Endothelial cell of umbilical vein (primary cell): ENCODE results near the gene SLC25A22. TPM values are rescaled to one million over a fixed set of nuclear protein-coding genes. Genes with fewer than 3 reads are reported as not detected.
A peak's percentile ranks its signal among the peaks of the same experiment; 100 is the strongest.

ENCODE experiments used
- BruUV-seq: library from RNA; stranded (reverse); fragments of 400-500 nt; replicated peaks from 2 replicates; lab custom pipeline; 2021; lab: Mats Ljungman, UMichigan
- CTCF ChIA-PET: fragments of 300-600, 350-600 bp; sonication (Branson Sonifier 250); formaldehyde crosslinking; loops from one replicate; lab custom pipeline; 2021; ENCODE audit warnings: antibody characterized with exemption, inconsistent platforms; lab: Charles Lee
- POLR2A ChIA-PET: fragments of 300-600, 350-600 bp; sonication (Branson Sonifier 250); formaldehyde crosslinking; loops from one replicate; lab custom pipeline; 2021; ENCODE audit warnings: antibody characterized with exemption, inconsistent platforms; lab: Charles Lee
- DNase-seq: peaks from one replicate; pipeline ENCODE4 v3.0.0-alpha.2; 2011; ENCODE audit warnings: low read depth, low spot score
- FAIRE-seq: peaks from 2 replicates; lab custom pipeline; 2011; peaks lifted over from hg19 to GRCh38; lab: Jason Lieb, UNC
- H2AFZ ChIP-seq: 2 replicates; pipeline ENCODE4 v1.6.0; 2012; ENCODE audit warnings: low read depth, low read length, control low read depth, inconsistent platforms
- H3K27ac ChIP-seq: 2 replicates; pipeline ENCODE4 v1.5.1; 2011; ENCODE audit warnings: low read depth, mild to moderate bottlenecking, control low read depth, low read length, moderate library complexity; ENCODE audit not compliant: insufficient read depth
- H3K27me3 ChIP-seq, 2 experiments: 2 replicates each; pipeline versions ENCODE4 v1.6.0 to v1.6.1; 2011; ENCODE audit warnings: low read length in 2 of 2, mixed read lengths in 1 of 2; ENCODE audit not compliant: control insufficient read depth in 2 of 2, insufficient read depth in 2 of 2
- H3K36me3 ChIP-seq, 2 experiments: 2 replicates in 1 of 2; 3 replicates in 1 of 2; pipeline ENCODE4 v1.5.1; 2011; ENCODE audit warnings: low read length in 2 of 2, mild to moderate bottlenecking in 1 of 2, moderate library complexity in 1 of 2; ENCODE audit not compliant: control insufficient read depth in 2 of 2, insufficient read depth in 2 of 2; ENCODE audit errors: extremely low read depth in 1 of 2
- H3K4me1 ChIP-seq: 3 replicates; pipeline ENCODE4 v1.5.1; 2011; ENCODE audit warnings: mild to moderate bottlenecking, low read length; ENCODE audit not compliant: control insufficient read depth, insufficient read depth; ENCODE audit errors: extremely low read depth
- H3K4me2 ChIP-seq: 2 replicates; pipeline ENCODE4 v1.6.1; 2011; ENCODE audit warnings: low read length, control low read depth, mixed read lengths; ENCODE audit not compliant: insufficient read depth
- H3K4me3 ChIP-seq, 3 experiments: fragments of 200-600 bp in 1 of 3; sonication (generic), shearing (Covaris generic) in 1 of 3; replicated peaks in 1 of 3; 2 replicates each; pipeline ENCODE4 v1.5.1; 2011 to 2016; ENCODE audit warnings: control low read depth in 3 of 3, low read length in 3 of 3, mild to moderate bottlenecking in 2 of 3, inconsistent platforms in 1 of 3, low read depth in 1 of 3, moderate library complexity in 1 of 3; ENCODE audit not compliant: insufficient read depth in 1 of 3
- H3K79me2 ChIP-seq: 2 replicates; pipeline ENCODE4 v1.6.0; 2012; ENCODE audit warnings: low read length, inconsistent platforms; ENCODE audit not compliant: control insufficient read depth, insufficient read depth
- H3K9ac ChIP-seq: replicated peaks from 2 replicates; pipeline ENCODE3; 2011; ENCODE audit warnings: low read length, control low read depth; ENCODE audit not compliant: insufficient read depth; ENCODE audit errors: extremely low read depth
- H3K9me1 ChIP-seq: replicated peaks from 3 replicates; pipeline ENCODE4 v1.6.0; 2011; ENCODE audit warnings: mild to moderate bottlenecking, low read length; ENCODE audit not compliant: control insufficient read depth, insufficient read depth; ENCODE audit errors: extremely low read depth
- H3K9me3 ChIP-seq: replicated peaks from 2 replicates; pipeline ENCODE4 v1.5.1; 2012; ENCODE audit warnings: low read length, inconsistent platforms; ENCODE audit not compliant: control insufficient read depth, insufficient read depth
- H4K20me1 ChIP-seq: replicated peaks from 2 replicates; pipeline ENCODE3; 2011; ENCODE audit warnings: mild to moderate bottlenecking, low read length; ENCODE audit not compliant: control insufficient read depth, insufficient read depth; ENCODE audit errors: extremely low read depth
- CTCF ChIP-seq, 2 donors: IDR thresholded peaks; 1 replicate in 1 of 2; 2 replicates in 1 of 2; pipeline ENCODE4 v1.5.1; 2011; ENCODE audit warnings: low read length in 2 of 2, mild to moderate bottlenecking in 2 of 2, moderate library complexity in 2 of 2, control low read depth in 1 of 2, inconsistent platforms in 1 of 2, low read depth in 1 of 2; ENCODE audit not compliant: insufficient read depth in 1 of 2; ENCODE audit errors: extremely low read depth in 1 of 2
- EZH2 ChIP-seq: IDR thresholded peaks from 2 replicates; pipeline ENCODE4 v1.6.1; 2012; ENCODE audit warnings: borderline replicate concordance, low read depth, mild to moderate bottlenecking, moderate library complexity, low read length, inconsistent platforms; ENCODE audit not compliant: severe bottlenecking
- FOS ChIP-seq: IDR thresholded peaks from 2 replicates; pipeline ENCODE4 v1.6.1; 2011; ENCODE audit warnings: mild to moderate bottlenecking, low read length, moderate library complexity, borderline replicate concordance; ENCODE audit not compliant: insufficient read depth
- GATA2 ChIP-seq: IDR thresholded peaks from 2 replicates; pipeline ENCODE4 v1.7.0; 2011; ENCODE audit warnings: low read depth, mild to moderate bottlenecking, moderate library complexity, mixed read lengths, low read length; ENCODE audit not compliant: insufficient read length, insufficient read depth
- JUN ChIP-seq: IDR thresholded peaks from 2 replicates; pipeline ENCODE4 v1.6.1; 2011; ENCODE audit warnings: borderline replicate concordance, low read depth; ENCODE audit not compliant: insufficient read length, insufficient read depth
- MAX ChIP-seq: IDR thresholded peaks from 2 replicates; pipeline ENCODE4 v1.6.1; 2011; ENCODE audit not compliant: insufficient read depth, insufficient read length
- MYC ChIP-seq: IDR thresholded peaks from one replicate; pipeline ENCODE4 v1.6.1; 2011; ENCODE audit warnings: mild to moderate bottlenecking, low read depth, low read length
- POLR2A ChIP-seq: IDR thresholded peaks from 2 replicates; pipeline ENCODE4 v1.6.1; 2012; ENCODE audit warnings: low read depth, mild to moderate bottlenecking, control low read depth, low read length
- POLR2AphosphoS5 ChIP-seq: IDR thresholded peaks from 2 replicates; pipeline ENCODE4 v1.6.1; 2012; ENCODE audit warnings: low read depth, mild to moderate bottlenecking, control low read depth, low read length, moderate library complexity; ENCODE audit not compliant: insufficient read depth
- dilution Hi-C: fragments of 300-500 bp; cut with MboI; formaldehyde crosslinking; loops from one replicate; pipeline ENCODE4 v1.15.0; 2019; ENCODE audit warnings: low sequenced_read_pairs; ENCODE audit not compliant: extremely low pct_ligation_motif_present
- intact Hi-C: fragments of 100-400 bp; cut with micrococcal nuclease; formaldehyde crosslinking; loops from one replicate; pipeline ENCODE4 v1.10.0; 2022
- polyA plus RNA-seq, 4 experiments: library from polyadenylated mRNA; depleted of rRNA in 3 of 4; stranded (reverse) in 3 of 4; unstranded in 1 of 4; fragments of >200 nt; gene quantifications; 2 replicates each; pipeline versions ENCODE4 v1.2.1 to v1.2.3, GENCODE V29; 2011 to 2012; ENCODE audit warnings: missing spikeins in 1 of 4
- total RNA-seq: library from RNA; stranded (reverse); gene quantifications from 2 replicates; pipeline ENCODE4 v1.2.3, GENCODE V29; 2021

The SLC25A22 gene
- total and polyA plus RNA-seq, 2 donors (not counting 3 experiments of a cell fraction or from before 2014, with no cell fraction given) = 24.5 to 24.9 TPM

DNA sequence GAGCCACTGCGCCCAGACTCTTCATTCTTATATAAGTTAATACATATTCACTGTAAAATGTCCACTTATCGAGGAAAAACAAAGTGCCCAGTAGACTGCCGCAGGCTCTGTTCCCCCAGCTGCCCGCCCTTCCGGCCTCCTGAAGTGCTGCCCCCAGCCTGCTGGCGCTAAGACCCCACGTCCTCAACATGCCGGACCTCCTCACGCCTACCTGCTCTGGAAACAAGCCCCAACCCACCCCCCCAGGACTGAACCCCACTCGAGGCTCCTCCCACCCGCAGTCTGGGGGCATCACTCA, 21.9 kb downstream of the SLC25A22 start:
- peak; percentile 15 for FAIRE-seq
- Histone ChIP-seq H3K79me2 (peaks cover 68% of the 10 kb centered on the region), H3K36me3 (peaks cover 9 to 24% of the 10 kb centered on the region in 2 experiments), H3K27ac (peak overlapping the region; percentile 50), H3K4me3 (peak overlapping the region; percentile 48 to 97 (median 66)), H3K27me3 (no peaks in the 10 kb centered on the region), H3K9me3 (no peaks in the 10 kb centered on the region), H3K9me1 (no peaks in the 10 kb centered on the region), H3K4me2 (peak overlapping the region; percentile 78), H2AFZ (no peak overlapping the region), H3K9ac (peak overlapping the region; percentile 77), H3K4me1 (peaks cover 23% of the 10 kb centered on the region), H4K20me1 (no peaks in the 10 kb centered on the region)
- DNase-seq = no peak
- TF ChIP-seq GATA2 (no peak), EZH2 (no peak), MAX (no peak), CTCF (IDR thresholded peaks at IDR 0.05; ENCODE audit: extremely low read depth in 1 of 2, insufficient read depth in 1 of 2, low read depth in 1 of 2, low read length in 2 of 2) (no peak), POLR2A (no peak), JUN (no peak), FOS (no peak), POLR2AphosphoS5 (no peak), MYC (no peak)
- BruUV-seq = no TSS peak
- dilution Hi-C loops (no loop called here), intact Hi-C loops (loop anchor here (2.0 kb wide), 1 partner anchor 27 kb away; no protein-coding TSS in a partner anchor)
- ChIA-PET CTCF (interaction anchor here (1.0 to 1.6 kb wide), 4 partner anchors 11 to 201 kb away, joined by 3 to 4 read pairs (median 4); partner anchors contain the start of gene CEND1), POLR2A (interaction anchor here (0.7 kb wide), 1 partner anchor 18 kb away, joined by 3 read pairs; no protein-coding TSS in a partner anchor)
